ENCODE results near the gene ITGBL1.

Gene ITGBL1, protein sequence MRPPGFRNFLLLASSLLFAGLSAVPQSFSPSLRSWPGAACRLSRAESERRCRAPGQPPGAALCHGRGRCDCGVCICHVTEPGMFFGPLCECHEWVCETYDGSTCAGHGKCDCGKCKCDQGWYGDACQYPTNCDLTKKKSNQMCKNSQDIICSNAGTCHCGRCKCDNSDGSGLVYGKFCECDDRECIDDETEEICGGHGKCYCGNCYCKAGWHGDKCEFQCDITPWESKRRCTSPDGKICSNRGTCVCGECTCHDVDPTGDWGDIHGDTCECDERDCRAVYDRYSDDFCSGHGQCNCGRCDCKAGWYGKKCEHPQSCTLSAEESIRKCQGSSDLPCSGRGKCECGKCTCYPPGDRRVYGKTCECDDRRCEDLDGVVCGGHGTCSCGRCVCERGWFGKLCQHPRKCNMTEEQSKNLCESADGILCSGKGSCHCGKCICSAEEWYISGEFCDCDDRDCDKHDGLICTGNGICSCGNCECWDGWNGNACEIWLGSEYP

DNA sequence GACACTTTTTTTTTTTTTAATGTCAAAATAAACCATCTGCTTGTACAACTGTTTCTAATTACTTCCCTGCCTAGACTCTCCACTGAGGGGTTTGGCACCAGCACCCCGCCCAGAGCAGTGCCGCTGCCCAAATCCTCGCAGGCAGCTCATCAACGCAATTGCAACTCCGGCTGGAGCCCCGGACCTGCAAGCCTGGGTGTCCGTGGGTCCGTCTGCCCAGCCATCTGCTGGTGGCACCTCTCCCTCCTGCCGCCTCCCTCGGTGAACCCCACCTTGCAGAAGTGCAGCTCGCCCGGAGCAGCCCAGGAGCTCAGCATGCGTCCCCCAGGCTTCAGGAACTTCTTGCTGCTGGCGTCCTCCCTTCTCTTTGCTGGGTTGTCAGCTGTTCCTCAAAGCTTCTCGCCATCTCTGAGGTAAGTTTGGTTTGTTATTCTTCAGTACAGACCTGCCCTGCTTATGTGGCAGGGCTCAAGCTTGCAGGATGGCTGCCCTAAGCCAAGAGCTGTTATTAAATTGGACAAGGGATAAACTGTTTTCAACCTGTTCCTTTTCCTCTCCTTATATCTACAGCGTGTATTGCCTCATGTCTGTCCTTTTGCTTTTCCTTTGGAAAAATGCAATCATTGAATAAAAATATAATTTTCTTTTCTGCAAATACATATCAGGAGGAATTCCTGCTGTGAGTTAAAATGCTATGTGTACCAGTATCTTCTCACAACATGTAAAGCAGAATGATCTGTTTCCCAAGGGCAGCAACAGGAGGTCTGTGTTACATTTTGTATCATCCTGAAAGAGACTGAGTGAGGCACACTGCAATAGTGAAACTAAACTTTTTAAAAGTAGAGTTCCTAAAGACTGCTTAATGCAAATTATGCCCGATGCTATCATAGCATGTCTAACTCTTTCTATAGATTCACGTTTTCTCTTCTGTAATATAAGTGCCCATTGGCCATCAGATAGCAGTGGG lies at the start of gene ITGBL1:
ITGBL1 (plus strand) TSS at position 157 of the 967 bp plus-strand sequence; CDS start at position 316, 159 bp downstream.
- no peak for DNase-seq (ENCODE audit: low read depth)

DNA sequence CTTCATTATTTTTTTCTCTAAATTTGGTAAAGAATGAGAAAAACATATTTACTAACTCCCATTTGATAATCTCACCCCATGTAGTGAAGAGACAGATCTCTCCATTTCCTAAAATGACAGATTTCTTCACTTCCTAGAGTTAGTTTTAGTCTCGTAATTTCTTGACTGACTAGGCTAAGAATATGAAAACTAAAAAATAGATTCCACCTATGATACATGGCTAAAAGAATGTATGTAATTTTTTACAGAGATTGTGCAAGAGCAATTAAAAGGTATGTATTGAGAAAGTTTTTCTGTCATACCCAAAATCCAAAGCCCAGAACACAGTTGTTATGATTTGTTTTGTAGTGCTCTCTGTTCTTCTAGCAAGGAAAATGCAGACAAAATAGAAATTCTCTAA lies 45.7 kb upstream of the ITGBL1 start:
- no peak for DNase-seq (ENCODE audit: low read depth)

DNA sequence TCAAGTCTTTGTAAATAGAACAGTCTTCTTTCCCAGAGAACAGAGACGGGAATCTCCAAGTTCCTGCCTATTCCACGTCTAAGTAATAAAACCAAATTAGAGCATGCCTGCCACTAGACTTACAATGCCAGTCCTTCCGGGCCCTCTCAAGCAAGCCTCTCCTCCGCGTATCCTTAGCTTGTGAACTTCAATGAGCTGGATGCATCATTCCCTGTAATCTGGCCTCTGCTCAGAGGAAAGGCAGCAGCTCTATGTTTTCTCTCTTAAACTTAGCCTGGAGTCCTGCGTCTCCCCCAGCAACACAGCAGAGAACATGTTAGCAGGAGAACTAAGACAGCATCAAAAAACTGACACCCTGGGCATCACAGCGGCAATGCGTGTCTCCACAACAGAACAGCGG lies 44.3 kb upstream of the ITGBL1 start:
- no peak for DNase-seq (ENCODE audit: low read depth)

DNA sequence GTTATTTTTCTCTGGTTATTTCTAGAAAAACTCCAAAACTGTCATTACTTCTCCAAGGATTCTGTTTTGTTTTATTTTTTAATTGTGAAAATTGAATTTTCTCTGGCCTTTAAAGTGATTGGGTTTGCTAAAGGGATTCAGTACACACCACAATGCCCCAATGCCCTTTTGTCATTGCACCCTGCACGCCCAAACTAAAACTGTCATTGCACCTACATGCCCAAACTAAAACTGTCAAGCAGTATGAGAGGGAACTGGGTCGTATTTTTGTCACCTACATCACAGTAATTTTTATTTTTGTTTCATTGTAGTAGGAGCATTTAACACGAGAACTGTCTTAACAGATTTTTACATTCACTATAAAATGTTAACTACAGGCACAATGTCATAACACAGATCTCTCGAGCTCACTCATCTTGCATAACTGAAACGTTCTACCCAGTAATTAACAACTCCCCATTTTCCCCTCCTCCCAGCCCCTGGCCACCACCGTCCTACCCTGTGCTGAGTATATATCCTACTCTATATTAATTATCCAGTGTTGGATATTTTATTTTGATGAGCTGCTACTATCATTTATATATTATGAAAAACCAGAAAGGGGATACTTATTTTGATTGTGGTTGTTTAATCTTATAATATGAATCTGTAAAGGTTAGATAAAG lies 43.4 kb upstream of the ITGBL1 start:
- no peak for DNase-seq (ENCODE audit: low read depth)

DNA sequence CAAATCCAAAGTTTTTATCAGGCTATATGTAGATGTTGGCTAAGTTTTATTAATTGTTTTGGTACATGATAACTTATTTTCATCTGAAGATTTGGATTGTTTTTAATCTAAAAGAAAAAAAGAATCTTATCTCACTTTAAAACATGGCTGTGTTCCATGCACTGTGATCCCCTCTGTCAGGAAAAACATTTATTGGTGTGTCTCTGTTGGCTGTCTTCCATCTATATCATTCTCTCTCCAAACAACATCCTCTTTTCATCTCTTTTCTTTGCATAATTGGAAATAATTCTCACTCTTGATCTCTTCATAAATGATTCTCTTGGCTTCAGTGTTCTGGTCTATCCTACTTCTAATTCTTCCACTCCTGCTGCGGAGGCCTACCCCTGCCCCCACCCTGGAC lies 40.4 kb upstream of the ITGBL1 start:
- no peak for DNase-seq (ENCODE audit: low read depth)

DNA sequence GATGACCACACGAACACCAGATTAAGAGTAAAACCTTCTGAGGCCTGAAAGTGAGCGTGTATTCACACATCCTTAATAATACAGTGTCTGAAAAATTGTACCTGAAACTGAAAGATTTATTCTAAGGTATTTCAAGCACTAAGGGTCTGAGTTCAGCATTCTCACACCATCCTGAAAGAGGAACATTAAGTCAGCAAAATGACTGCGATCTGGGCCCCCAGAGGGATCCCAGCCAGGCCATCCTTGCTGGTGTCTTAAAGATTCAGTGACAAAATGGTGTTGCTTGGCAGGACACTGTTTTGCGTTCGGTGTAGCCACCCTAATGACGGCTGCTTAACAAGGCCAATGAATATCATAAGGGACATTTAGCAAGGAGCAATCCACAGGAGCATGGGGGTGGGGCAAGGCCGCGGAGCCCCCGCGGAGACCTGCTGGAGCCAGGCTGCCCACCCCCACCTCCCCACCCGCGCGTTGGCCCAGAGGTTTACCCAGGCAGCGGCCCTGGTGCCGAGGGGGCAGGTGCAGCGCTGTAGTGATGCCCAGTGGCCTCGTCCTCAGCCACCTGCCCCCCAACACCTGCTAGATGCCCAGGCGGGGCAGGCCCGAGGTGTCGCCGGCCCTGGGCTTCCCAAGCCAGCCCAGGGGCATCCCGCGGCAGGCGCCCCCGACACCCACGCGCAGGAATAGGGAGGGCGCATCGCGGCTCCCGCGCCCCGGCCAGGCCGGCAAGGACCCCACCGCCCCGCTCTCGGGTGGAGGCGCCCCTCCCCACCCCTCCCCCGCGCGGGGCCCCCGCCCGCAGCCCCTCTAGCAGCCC lies 36.9 kb upstream of the ITGBL1 start:
- no peak for DNase-seq (ENCODE audit: low read depth)

DNA sequence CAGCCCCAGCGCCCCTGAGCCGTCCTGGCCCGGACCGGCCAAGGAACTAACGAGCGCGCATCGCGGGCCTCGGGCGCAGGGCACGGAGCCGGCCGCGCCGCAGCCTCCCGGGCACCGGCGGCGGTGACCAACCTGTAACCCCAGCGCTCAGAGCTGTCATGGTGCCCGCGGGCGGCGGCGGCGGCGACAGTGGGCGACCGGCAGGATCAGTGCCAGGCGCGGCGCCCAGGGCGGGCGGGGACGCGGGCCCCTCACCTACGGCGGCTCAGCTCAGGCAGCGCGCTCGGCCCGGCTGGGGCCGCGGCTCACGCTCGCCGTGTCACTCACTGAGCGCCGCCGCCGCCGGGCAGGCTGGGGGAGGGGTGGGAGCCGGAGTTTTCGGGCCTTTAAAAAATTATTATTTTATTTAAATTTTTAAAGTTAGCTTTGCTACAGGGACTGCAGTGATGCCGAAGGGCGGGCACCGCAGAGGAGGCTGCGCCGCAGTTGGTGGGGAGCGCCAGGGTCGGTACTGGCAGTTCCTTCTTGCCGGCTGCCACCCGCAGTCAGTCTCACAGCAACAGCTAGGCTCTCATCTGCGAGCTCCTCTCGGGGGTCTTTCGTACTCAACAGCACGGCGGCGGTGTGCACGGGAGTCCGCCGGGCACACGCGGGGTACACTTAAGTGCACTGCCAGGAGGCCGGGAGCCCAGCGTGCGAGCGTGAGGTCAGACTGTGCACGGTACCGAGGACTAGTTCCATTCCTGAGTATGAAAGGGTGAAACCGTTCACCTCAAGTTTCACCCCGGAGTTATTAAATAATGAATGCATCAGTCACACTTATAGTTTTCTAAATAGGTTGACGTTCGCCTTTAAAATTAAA lies 36.1 kb upstream of the ITGBL1 start, which contains the start of gene NALCN:
NALCN (minus strand) TSS at position 328 of the 862 bp plus-strand sequence. CDS start 17,382 bp downstream, outside the sequence.
- no peak for DNase-seq (ENCODE audit: low read depth)

DNA sequence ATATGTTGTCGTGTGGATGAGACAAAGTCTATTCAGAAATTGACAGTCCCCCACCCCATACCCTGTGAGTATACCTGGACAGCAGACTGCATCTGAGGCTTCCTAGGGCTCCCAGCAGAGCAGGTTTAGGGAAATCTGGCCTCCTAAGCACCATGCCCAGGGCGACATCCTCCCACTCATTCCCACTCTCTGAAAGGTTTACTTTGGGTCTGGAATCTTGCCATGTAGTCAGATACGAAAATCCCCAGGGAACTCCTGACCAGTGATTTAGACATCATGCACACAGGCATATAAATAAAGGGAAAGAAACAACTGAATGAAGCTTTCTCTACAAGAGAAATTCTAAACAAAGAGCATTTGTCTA lies 35.5 kb upstream of the ITGBL1 start:
- DNase-seq (ENCODE audit: low read depth), result no peak

DNA sequence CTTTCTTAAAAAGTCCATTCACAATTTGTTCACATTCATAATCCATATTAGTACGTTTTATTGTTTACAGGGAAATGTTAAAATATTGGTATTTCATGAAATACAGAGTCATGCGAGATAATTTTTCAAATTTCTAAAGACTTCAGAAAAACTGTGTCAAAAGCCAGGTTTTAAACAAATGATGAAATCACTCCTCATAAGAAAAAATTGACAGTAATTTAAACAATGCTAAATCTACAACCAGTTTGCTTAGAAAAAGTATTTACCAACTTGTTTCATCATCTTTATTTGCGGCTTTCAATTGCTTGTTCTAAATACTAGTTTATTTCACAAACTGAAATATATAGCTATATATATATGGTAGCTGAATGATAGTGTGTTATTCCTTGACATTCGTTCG lies 35.0 kb upstream of the ITGBL1 start:
- no peak for DNase-seq (ENCODE audit: low read depth)

DNA sequence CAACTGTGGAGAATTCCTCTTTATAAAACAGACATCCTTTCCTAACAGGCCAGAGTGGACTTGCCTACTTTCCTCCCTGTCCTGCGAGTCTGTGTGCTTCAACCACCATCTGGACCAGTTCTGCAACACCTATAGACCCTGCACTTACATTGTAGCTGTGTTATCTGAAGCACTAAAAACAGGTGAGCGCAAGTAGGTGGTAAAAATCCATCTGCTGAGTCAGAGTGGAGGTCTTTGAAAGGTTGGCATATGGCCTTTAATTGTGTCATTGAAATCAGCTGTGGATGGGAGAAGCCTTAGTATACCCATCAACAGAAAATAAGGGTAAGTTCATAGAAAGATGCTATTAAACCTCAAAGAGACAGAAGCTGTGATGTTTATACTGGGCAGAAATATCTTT lies 28.6 kb upstream of the ITGBL1 start:
- DNase-seq (ENCODE audit: low read depth), result no peak

DNA sequence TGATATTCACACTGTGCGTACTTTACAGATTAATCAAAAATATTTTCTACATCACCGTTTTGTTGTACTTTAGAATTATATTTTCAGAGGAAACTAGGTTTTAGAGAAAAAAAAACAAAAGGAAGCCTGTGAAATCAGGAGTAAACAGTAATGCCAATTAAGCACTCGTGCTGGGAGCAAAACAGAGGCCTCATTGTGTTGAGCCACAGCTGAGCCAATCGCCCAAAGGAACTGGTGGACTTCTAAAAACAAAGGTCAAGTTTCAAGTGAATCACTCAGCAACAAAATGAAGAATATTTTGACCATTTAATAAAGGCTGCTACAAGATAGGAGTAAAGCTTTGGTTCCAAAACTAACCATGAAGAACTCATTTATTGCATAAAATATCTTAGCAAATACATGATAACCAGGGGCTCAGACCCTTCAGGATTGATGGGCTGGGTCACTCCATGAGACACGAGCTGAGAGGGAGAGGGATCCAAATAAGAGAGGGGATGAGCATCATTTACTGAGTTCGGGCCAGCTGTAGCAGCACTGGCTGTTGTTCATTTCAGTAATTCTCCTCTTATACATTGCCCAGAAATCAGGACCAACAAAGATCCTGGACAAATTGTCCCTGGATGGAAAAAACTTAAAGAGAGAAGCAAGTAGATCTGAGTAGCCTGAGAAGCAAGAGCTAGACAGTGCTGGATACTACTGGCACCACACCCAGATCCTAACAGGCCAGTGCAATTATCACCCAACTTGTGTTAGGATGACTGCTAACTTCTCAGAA lies 27.9 kb upstream of the ITGBL1 start:
- no peak for DNase-seq (ENCODE audit: low read depth)

DNA sequence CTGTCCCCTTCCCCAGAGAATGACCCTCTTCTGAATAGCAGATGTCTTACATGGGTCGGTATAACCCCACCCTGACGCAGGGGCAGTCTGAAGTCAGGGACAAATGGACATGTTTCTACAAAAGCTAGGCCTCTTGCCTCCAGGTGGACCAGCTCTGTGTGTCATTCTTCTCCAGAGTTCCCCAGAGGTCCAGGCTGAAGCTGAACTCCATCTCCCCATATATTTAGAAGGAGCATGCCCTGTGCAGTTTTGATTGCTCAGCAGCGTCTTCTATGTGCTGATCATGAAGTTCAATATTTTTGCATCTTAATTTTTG lies 27.4 kb upstream of the ITGBL1 start:
- DNase-seq (ENCODE audit: low read depth), result no peak

DNA sequence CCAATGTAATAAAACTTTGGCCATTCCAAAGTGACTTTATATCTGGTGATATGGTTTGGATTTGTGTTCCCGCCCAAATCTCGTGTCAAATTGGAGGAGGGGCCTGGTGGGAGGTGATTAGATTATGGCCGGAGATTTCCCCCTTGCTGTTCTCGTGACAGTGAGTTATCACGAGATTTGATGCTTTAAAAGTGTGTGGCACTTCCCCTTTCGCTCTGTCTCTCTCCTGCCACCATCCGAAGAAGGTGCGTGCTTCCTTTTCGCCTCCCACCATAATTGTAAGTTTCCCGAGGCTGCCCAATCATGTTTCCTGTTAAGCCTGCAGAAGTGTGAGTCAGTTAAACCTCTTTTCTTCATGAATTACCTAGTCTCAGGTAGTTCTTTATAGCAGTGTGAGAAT lies 26.9 kb upstream of the ITGBL1 start:
- no peak for DNase-seq (ENCODE audit: low read depth)

DNA sequence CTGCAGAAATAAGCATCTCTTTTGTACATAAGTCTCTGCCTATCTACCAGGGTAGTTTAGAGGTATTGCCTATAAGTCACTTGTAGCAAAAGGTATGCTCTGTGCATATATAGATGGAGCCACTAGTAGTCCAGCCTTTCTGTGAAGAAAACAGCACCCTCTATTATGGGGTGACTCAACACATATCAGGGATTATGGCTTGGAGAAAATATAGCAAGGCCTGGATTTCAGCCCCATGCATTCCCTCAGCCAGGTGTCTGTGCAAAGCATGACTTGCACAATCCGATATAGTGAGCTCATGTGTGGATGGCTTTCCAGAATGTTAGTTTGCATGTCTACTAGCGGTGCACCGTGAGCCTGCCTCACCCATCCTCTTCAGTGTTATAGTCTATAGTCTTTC lies 22.7 kb upstream of the ITGBL1 start:
- DNase-seq (ENCODE audit: low read depth), result no peak

DNA sequence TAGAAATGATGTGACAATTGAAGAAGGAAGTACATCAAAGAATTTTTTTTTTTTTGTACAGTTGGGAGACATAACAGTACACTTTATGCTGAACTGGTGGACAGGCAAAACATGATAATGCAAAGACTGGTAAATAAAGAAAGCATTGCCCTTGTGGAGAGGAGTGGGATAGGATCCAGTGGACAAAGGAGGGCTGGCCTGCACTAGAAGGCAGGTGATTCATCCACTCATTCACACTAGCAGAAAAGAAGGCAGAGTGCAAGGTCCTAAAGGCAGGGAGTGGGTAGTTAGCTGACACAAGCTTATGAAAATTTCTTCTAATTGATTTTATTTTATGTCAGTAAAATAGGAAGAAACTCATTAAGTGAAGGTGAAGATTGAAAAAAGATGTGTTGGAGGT lies 18.6 kb upstream of the ITGBL1 start:
- DNase-seq (ENCODE audit: low read depth), result no peak

DNA sequence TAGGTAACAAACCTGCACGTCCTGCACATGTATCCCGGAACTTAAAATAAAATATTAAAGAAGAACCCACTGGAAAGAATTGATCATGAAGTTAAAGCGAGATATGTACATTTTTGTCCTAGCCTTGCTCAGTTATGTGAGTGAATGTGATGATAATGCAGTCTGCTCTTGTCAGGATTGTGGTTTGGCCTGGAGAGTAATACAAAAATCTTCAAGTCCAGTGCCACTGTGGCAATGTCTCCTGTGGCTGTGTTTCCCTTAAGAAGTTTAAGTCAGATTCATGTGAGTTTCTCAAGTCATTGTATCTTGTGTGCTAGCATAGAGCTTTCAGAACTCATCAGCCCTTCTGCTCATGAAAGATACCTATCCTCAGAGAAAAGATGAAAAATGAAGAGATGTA lies 18.0 kb upstream of the ITGBL1 start:
- no peak for DNase-seq (ENCODE audit: low read depth)

DNA sequence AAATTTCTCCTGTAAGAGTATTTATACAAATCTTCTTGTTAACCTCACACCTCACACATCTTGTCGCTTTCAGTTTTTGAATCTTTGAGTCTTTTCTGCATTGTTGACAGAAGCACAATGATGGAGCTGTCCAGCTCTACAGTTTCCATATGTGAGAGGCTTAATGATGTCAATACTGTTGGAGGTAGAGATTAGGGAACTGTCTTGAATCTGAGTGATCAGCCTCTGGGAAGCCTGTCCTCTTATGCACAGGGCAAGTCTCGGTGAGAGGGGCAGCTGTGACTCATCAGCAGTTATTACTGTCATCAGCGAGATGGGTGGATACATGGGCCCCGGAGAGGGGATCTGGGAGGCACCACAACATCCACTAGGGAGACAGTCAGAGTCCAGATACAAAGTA lies 4.6 kb upstream of the ITGBL1 start:
- no peak for DNase-seq (ENCODE audit: low read depth)

DNA sequence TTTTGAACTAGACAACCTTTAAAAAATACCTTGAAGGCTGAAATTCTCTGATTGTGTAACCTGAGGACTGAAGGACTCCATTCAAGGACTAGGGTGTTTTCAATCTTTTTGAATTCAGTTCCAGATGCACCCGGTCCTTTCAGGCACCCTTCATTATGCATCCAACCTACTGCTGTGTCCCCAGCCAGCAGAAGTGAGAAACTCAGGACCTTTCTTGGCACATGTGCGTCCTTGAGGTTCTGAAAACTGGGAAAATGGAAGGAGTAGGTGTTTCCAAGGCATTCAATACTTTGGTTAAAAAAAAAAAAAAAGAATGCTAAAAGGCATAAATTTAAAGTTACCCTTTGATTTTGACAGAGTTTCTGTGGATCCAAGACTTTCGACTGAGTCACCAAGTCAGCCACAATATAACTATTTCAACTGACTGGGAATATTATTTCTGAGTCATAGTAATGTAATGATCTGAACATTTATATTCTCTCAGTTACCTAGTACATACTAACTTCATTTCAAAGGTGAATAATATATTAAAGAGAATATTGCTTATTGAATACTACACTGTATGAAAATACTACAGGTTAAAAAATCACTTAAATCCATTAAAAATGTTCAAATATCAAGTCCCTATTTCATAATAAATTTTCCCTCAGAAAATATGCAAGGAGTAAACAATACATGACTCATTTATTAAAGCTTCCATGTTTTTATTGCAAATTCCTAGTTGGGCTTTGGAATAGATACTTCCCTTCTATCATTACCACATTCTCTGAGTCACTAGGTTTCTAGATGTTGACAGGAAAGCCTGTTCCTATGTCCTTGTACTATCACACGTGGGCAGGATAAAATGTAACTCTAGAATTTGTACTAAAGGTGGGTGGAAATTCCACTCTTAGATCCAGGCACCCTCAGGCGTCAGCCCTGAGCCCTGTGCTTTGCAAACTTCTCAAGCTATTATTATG lies 2.4 kb upstream of the ITGBL1 start:
- no peak for DNase-seq (ENCODE audit: low read depth)

DNA sequence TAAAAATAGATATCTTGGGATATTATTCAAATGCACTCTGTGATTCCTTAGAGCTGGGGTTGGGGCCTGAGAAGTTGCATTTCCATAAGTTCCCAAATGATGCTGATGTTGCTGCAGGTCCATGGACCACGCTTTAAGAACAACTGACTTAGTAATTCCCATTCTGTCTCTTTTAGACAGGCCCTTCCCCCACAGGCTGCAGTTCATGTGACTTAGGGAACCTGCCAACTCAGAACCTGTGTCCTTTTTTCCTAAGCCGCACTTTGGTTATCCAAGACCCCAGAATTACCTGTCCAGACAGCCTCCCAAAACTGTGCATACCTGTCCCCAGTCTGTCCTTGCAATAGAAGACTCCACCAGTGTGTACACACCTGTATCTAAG lies 1.7 kb upstream of the ITGBL1 start:
- no peak for DNase-seq (ENCODE audit: low read depth)

Measured in T-helper 22 cell (primary cell).